Nephron progenitor cell (in vitro differentiated cells): ENCODE data around the gene CCDC92.
A peak's percentile ranks its signal among the peaks of the same experiment; 100 is the strongest.
"Not testable (repeated sequence)": the region's sequence is repeated elsewhere in the genome, so short reads cannot be mapped to it uniquely, and the experiment has no call there.

ENCODE experiments used
- DNase-seq: peaks from one replicate; pipeline ENCODE4 v3.0.0; 2021
- H3K27ac Mint-ChIP-seq: 2 replicates; pipeline ENCODE4 v1.8.0; 2021; ENCODE audit warnings: mild to moderate bottlenecking, moderate library complexity, mixed read lengths
- H3K27me3 Mint-ChIP-seq: 2 replicates; pipeline ENCODE4 v1.8.0; 2021; ENCODE audit warnings: mild to moderate bottlenecking, low read depth, mixed read lengths; ENCODE audit not compliant: poor library complexity
- H3K36me3 Mint-ChIP-seq: 2 replicates; pipeline ENCODE4 v1.8.0; 2021; ENCODE audit warnings: low read depth, mixed read lengths
- H3K4me1 Mint-ChIP-seq: 2 replicates; pipeline ENCODE4 v1.8.0; 2021; ENCODE audit warnings: mixed read lengths
- H3K4me3 Mint-ChIP-seq: 2 replicates; pipeline ENCODE4 v1.8.0; 2021; ENCODE audit warnings: mild to moderate bottlenecking, moderate library complexity, mixed read lengths
- H3K9me3 Mint-ChIP-seq: 2 replicates; pipeline ENCODE4 v1.8.0; 2021; ENCODE audit warnings: mild to moderate bottlenecking, moderate library complexity, mixed read lengths
- TF ChIP-seq, protein P1 (sequence below): fragments of 200-600 bp; sonication (generic); IDR thresholded peaks from 2 replicates; pipeline ENCODE4 v1.5.0; 2021; ENCODE audit warnings: antibody characterized with exemption

CCDC92 gene

DNA sequence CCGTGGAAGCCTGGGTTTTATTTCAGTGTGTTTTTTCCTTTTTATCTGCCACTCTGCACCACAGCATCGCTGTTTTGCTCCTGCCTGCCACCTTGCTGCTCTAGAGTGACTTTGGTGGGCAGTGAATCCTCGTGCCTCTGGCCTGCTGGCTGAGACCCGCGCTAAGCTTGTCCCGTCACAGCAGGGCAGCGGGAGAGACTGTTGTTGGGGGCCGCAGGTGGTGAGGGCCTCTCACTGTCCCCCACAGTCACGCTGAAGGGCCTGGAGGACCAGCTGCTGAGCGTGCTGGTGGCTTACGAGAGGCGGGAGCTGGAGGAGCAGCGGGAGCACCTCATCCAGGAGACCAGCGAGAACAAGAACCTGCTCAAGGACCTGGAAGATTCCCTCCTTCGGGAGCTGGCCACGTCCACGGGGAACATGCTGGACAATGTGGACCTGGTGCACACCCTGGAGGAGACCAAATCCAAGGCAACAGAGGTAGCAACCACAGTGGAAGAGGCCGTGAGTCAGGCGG is 55.2 kb downstream of the CCDC92 start:
- Mint-ChIP-seq H3K4me3 (no peak overlapping the region), H3K36me3 (no peaks in the 10 kb centered on the region), H3K27ac (no peak overlapping the region), H3K27me3 (peaks cover 17% of the 10 kb centered on the region), H3K4me1 (peaks cover 9% of the 10 kb centered on the region), H3K9me3 (peaks cover 3% of the 10 kb centered on the region)
- TF ChIP-seq, protein P1, sequence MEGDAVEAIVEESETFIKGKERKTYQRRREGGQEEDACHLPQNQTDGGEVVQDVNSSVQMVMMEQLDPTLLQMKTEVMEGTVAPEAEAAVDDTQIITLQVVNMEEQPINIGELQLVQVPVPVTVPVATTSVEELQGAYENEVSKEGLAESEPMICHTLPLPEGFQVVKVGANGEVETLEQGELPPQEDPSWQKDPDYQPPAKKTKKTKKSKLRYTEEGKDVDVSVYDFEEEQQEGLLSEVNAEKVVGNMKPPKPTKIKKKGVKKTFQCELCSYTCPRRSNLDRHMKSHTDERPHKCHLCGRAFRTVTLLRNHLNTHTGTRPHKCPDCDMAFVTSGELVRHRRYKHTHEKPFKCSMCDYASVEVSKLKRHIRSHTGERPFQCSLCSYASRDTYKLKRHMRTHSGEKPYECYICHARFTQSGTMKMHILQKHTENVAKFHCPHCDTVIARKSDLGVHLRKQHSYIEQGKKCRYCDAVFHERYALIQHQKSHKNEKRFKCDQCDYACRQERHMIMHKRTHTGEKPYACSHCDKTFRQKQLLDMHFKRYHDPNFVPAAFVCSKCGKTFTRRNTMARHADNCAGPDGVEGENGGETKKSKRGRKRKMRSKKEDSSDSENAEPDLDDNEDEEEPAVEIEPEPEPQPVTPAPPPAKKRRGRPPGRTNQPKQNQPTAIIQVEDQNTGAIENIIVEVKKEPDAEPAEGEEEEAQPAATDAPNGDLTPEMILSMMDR, result no peak
- no peak for DNase-seq

DNA sequence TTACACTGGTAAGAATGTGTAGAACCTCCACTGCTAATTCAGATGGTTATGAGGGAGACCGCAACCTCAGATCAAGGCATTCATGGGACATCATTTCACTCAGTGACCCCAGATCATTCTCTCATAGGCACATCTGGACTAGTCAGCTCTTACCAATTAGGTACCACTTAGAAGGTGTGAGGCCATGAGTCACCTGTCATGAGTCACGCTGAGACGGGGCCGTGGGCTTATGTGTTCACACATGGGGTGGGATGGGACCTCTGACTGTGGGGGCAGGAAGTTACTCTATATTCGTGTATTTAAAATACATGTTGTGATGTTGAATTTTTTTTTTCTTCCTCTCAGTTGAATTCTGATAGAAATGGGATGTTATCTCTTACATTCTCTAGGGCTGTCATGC is 55.9 kb downstream of the CCDC92 start:
- no peaks in the 10 kb centered on the region for H3K36me3 Mint-ChIP-seq
- TF ChIP-seq, protein P1, result no peak
- no peak for DNase-seq
- no peak overlapping the region for H3K27ac Mint-ChIP-seq
- no peak overlapping the region for H3K4me3 Mint-ChIP-seq
- H3K27me3 Mint-ChIP-seq, result peaks cover 17% of the 10 kb centered on the region
- peaks cover 9% of the 10 kb centered on the region for H3K4me1 Mint-ChIP-seq
- H3K9me3 Mint-ChIP-seq, result peaks cover 4% of the 10 kb centered on the region

DNA sequence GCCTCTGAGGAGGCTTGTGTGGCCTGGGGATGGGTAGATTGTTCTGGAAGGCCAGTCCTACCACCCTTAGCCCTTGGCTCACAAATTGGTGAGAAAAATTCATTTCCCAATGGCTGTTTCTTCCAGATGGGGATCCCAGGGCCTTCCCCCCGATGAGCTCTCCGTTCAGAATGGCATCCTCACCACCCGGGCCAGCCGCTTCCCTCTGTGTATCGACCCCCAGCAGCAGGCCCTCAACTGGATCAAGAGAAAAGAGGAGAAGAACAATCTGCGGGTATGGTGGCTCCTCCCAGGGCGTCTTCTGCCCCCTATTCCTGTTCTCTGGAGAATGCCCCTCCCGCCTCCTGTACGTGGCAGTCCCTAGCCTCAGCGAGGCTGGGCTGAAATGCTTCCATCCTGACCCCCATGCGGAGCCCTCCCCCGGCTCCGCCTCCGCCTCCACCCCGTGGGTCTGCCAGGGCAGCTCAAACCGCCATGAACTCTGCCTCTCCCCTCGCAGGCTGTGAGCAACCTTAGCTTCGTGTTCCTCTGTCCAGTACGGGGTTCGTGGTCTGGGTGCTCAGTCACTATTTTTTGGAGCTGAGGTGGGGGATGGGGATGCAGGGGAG is 57.8 kb downstream of the CCDC92 start:
- Mint-ChIP-seq H3K27me3 (peaks cover 22% of the 10 kb centered on the region), H3K9me3 (peaks cover 8% of the 10 kb centered on the region), H3K36me3 (no peaks in the 10 kb centered on the region), H3K4me1 (peaks cover 12% of the 10 kb centered on the region), H3K4me3 (no peak overlapping the region), H3K27ac (no peak overlapping the region)
- TF ChIP-seq, protein P1, result no peak
- no peak for DNase-seq

DNA sequence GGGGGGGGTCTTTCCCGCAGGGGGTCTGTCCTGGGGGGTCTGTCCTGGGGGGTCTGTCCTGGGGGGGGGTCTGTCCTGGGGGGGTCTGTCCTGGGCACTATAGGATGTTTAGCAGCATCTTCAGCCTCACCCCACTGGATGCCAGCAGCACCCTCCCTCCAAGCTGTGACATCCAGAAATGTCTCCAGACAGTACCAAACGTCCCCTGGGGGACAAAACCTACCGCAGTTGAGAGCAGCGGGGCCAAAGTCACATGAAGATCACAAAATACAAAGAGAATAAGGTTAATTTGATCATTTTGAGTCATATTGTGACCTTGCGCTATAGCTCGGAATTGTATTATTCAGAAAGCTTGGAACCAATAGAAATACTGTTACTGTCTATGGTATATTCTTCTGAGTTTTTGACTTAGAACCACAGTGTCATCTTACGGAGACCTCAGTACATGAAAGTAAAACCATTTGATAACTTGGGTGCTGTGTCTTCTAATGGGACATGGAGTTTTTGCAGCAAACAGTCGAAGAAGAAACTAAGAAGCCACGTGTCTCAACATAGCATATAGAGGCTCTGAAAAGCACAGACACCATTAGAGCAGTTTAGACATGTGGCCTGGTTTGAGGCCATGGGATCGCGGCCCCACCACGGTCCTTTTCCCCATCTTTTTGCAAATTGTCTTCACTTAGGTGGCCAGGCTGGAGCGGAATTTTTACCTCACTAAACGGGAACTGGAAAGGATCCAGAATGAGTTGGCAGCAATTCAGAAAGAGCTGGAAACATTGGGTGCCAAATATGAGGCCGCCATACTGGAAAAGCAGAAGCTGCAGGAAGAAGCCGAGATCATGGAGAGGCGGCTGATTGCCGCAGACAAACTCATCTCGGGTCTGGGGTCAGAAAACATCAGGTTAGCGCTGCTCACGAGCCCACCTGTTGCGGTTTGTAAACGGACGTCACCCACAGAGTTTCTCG is 59.9 kb downstream of the CCDC92 start:
- Mint-ChIP-seq H3K4me1 (peaks cover 32% of the 10 kb centered on the region), H3K4me3 (no peak overlapping the region), H3K9me3 (peaks cover 8% of the 10 kb centered on the region), H3K36me3 (no peaks in the 10 kb centered on the region), H3K27me3 (peaks cover 22% of the 10 kb centered on the region), H3K27ac (peak overlapping the region; percentile 82)
- no peak for DNase-seq
- TF ChIP-seq, protein P1, result no peak

DNA sequence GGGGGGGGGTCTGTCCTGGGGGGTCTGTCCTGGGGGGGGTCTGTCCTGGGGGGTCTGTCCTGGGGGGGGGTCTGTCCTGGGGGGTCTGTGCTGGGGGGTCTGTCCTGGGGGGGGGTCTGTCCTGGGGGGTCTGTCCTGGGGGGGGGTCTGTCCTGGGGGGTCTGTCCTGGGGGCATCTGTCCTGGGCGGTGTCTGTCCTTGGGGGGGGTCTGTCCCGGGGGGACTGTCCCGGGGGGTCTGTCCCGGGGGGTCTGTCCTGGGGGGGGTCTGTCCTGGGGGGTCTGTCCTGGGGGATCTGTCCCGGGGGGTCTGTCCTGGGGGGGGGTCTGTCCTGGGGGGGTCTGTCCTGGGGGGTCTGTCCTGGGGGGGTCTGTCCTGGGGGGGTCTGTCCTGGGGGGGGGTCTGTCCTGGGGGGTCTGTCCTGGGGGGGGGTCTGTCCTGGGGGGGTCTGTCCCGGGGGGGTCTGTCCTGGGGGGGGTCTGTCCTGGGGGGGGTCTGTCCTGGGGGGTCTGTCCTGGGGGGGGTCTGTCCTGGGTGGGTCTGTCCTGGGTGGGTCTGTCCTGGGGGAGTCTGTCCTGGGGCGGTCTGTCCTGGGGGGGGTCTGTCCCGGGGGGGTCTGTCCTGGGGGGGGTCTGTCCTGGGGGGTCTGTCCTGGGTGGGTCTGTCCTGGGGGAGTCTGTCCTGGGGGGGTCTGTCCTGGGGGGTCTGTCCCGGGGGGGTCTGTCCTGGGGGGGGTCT is 60.8 kb downstream of the CCDC92 start:
- H3K27me3 Mint-ChIP-seq, result peaks cover 17% of the 10 kb centered on the region

DNA sequence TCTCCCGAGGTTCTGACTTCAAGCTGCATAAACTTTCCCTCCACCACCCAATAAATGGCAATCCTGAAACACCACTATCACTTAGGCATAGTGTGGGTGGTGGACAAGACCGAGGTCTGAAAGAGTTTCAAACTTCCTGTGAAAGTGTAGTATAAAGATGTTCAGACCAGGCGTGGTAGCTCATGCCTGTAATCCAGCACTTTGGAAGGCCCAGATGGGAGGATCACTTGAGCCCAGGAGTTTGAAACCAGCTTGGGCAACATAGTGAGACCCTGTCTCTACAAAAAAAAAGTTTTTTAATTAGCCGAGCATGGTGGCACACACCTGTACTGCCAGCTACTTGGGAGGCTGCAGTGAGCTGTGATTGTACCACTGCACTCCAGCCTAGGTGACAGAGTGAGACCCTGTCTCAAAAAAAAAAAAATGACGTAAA is 61.9 kb downstream of the CCDC92 start:
- no peak for DNase-seq
- no peak overlapping the region for H3K4me3 Mint-ChIP-seq

More for the DNA sequence above, 60.8 kb downstream of the CCDC92 start:
- not testable (repeated sequence) for H3K4me3 Mint-ChIP-seq, H3K27ac Mint-ChIP-seq, H3K36me3 Mint-ChIP-seq, H3K9me3 Mint-ChIP-seq, DNase-seq
- H3K4me1 Mint-ChIP-seq, result peaks cover 40% of the 10 kb centered on the region

More for the DNA sequence above, 61.9 kb downstream of the CCDC92 start:
- H3K27ac Mint-ChIP-seq, result peak overlapping the region; percentile 90
- peaks cover 8% of the 10 kb centered on the region for H3K9me3 Mint-ChIP-seq
- peaks cover 48% of the 10 kb centered on the region for H3K4me1 Mint-ChIP-seq
- TF ChIP-seq, protein P1, result no peak
- no peaks in the 10 kb centered on the region for H3K36me3 Mint-ChIP-seq
- H3K27me3 Mint-ChIP-seq, result peaks cover 17% of the 10 kb centered on the region
